ENCODE measurements around the gene CARD11.

CARD11 gene

DNA sequence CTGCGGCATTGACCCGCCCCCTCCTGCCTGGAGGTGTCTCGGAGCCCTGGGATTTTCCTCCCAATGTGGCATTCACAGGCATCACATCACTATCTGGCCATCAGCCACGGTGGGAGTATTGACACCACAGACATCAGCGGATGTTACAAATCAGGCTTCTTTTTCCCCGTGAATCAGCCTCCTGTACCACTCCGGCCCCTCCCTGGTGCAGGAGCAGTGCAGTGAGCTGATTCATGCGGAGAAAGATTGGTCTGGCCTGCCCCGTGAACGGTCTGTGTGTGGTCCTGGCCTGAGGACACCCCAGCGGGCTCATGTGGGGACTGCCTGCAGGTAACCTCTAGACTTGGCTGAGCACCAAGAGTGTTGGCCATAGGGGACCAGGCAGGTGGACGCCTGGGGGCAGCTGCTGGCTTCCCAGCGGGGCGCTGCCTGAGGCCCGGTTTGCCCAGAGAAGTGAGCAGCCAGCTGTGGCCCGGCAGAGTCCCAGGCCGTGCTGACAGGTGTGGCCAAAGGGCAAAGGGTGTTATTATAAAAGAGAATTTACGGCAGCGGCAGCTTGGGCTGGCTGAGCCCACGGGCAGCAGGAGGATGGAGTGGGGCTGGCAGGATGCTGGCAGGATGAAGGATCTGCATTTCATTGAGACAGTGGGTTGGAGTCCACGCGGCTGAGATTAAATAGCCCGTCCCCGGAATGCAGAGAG lies 167.5 kb downstream of the CARD11 start:
- H3K4me3 ChIP-seq (ENCODE audit: low read depth, low read length), result no peak overlapping the region
- DNase-seq (ENCODE audit: low read depth), result no peak
- TF ChIP-seq, protein P1, sequence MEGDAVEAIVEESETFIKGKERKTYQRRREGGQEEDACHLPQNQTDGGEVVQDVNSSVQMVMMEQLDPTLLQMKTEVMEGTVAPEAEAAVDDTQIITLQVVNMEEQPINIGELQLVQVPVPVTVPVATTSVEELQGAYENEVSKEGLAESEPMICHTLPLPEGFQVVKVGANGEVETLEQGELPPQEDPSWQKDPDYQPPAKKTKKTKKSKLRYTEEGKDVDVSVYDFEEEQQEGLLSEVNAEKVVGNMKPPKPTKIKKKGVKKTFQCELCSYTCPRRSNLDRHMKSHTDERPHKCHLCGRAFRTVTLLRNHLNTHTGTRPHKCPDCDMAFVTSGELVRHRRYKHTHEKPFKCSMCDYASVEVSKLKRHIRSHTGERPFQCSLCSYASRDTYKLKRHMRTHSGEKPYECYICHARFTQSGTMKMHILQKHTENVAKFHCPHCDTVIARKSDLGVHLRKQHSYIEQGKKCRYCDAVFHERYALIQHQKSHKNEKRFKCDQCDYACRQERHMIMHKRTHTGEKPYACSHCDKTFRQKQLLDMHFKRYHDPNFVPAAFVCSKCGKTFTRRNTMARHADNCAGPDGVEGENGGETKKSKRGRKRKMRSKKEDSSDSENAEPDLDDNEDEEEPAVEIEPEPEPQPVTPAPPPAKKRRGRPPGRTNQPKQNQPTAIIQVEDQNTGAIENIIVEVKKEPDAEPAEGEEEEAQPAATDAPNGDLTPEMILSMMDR (IDR thresholded peaks at IDR 0.05; ENCODE audit: low read depth, low read length, missing control alignments), result no peak

DNA sequence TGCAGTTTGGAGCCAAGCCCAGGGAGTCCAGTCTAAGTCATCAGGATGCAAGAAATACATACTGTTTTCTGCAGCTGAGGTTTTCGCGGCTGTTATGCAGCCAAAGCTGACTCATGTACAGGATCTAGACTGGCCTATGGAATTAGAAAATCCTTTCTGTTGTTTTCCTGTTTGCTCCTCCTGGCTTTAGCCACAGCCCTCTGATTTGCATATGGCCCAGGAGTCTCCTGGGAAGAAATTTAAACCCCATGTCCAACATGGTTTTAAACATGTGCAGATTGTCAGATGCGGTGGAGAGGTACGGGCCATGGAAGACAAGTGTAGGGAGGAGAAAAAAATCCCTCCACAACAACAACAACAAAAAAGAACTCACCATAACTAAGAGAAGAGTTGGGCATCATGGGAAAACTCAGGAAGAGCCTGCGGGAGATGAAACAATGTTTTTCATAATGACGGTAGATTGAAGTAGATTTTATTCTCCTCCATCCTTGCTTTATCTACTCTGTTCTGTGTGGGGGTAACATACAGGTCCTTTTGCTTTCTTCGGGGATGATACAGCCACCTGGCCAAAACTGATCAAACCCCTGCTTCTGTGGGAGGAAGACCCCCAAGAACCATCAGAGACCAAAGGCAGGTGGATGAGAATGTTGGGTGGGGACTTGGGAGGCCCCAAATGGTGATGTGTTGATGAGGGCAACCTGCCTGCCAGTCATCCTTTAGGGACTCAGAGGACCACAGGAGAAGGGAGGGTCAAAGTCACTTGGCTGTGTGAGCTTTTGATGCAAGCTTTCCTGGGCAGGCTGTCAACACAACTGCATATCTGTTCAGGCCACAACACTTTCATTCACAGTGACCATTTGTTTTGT lies 169.7 kb downstream of the CARD11 start:
- H3K4me3 ChIP-seq (ENCODE audit: low read depth, low read length), result no peak overlapping the region
- TF ChIP-seq, protein P1 (IDR thresholded peaks at IDR 0.05; ENCODE audit: low read depth, low read length, missing control alignments), result no peak
- DNase-seq (ENCODE audit: low read depth), result no peak

DNA sequence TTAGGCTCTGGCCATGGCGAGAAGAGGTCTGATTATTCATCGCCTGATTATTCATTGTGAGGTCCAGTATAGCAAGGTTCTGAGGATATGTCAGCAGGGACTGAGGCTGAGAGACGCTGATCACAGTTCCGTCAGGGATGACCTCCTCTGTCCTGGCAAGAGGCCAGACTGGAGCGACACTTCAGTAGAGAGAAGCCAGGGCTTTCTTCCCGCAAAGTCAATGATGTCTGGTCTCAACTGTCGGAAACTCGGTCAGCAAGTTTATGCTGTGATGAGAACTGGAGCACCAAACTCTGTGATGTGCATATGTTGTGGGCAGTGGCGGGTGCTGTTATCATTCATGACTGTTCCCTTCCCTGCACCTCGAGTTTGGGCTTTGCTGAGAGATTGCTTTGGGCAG lies 170.5 kb downstream of the CARD11 start:
- no peak for DNase-seq (ENCODE audit: low read depth)
- no peak overlapping the region for H3K4me3 ChIP-seq (ENCODE audit: low read depth, low read length)
- TF ChIP-seq, protein P1 (IDR thresholded peaks at IDR 0.05; ENCODE audit: low read depth, low read length, missing control alignments), result no peak

DNA sequence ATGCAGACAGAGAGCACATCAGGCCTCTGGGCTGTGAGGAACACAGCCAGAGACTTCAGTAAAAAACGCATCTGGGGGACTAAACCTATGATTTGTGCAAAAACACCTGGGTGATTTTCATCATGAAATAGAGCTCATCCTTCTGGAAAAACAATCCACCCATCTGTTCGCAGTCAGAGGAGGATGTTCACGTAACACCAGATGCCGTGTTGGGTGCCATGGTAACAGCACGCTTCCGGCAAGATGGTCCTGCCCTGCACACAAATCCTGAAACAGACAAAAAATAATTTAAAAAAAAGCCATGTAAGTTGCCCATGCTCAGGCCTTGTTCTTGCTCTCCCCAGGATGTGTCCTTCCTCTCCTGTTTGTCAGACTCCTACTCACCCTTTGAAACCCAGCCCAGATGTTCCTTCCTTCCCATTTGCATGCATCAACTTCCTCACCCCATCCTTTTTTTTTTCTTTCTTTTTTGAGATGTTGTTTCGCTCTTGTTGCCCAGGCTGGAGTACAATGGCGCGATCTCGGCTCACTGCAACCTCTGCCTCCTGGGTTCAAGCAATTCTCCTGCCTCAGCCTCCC lies 171.3 kb downstream of the CARD11 start:
- DNase-seq (ENCODE audit: low read depth), result no peak
- H3K4me3 ChIP-seq (ENCODE audit: low read depth, low read length), result no peak overlapping the region
- TF ChIP-seq, protein P1 (IDR thresholded peaks at IDR 0.05; ENCODE audit: low read depth, low read length, missing control alignments), result no peak

DNA sequence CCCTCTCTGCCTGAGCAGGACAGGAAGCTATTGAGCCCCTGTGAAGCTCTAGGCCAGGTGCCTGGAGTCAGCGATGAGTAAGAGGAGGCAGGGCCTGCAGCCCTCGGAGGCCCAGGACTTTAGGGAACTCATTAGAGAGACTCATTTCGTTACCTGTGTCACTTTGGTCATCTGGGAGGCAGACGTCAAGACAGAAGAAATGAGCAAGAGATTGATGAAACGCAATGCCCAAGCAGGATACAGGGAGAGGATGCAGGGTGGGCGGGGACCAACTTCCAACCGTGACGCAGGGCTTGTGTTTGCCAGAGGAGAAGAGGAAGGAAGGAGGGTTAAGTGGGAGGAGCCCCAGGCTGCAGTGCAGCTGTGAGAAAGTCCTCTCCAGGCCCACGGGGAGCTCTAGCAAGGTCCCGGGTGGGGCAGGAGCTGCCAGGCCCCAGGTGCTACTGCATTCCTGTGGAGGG lies 173.2 kb downstream of the CARD11 start:
- TF ChIP-seq, protein P1 (IDR thresholded peaks at IDR 0.05; ENCODE audit: low read depth, low read length, missing control alignments), result no peak
- no peak for DNase-seq (ENCODE audit: low read depth)
- H3K4me3 ChIP-seq (ENCODE audit: low read depth, low read length), result no peak overlapping the region

DNA sequence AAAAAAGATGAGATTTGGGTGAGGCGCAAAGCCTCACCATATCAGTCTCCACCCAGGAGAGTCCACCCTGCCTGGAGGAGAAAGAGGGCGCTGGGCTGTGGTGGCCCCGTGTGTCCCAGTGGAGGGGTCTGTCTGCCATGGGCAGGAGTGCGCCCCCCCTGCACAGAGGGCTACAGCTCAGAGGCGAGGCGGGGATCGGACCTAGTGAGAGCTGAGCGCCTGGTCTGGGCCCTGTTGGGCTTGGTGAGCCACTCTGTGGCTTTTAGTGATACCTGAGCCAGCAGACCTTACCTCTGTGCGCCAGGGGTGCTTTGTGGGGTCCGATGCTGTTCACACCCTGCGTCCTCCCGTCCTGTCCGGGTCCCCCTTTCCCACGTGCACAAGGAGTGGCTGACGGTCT lies 173.7 kb downstream of the CARD11 start:
- TF ChIP-seq, protein P1 (IDR thresholded peaks at IDR 0.05; ENCODE audit: low read depth, low read length, missing control alignments), result no peak

More for the DNA sequence above, 173.7 kb downstream of the CARD11 start:
- H3K4me3 ChIP-seq (ENCODE audit: low read depth, low read length), result no peak overlapping the region
- no peak for DNase-seq (ENCODE audit: low read depth)

All from GM12864 (cell line).